ENCODE measurements around the gene USP47.

- TF ChIP-seq, protein P1, sequence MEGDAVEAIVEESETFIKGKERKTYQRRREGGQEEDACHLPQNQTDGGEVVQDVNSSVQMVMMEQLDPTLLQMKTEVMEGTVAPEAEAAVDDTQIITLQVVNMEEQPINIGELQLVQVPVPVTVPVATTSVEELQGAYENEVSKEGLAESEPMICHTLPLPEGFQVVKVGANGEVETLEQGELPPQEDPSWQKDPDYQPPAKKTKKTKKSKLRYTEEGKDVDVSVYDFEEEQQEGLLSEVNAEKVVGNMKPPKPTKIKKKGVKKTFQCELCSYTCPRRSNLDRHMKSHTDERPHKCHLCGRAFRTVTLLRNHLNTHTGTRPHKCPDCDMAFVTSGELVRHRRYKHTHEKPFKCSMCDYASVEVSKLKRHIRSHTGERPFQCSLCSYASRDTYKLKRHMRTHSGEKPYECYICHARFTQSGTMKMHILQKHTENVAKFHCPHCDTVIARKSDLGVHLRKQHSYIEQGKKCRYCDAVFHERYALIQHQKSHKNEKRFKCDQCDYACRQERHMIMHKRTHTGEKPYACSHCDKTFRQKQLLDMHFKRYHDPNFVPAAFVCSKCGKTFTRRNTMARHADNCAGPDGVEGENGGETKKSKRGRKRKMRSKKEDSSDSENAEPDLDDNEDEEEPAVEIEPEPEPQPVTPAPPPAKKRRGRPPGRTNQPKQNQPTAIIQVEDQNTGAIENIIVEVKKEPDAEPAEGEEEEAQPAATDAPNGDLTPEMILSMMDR (IDR thresholded peaks at IDR 0.05): no peak
- TF ChIP-seq EZH2 (IDR thresholded peaks at IDR 0.05): no peak
Measured at GRCh38 chr11:11814614-11815452, 26.9 kb upstream of the USP47 start.

Data from neural progenitor cell (in vitro differentiated cells).